Jurkat, Clone E6-1 (cell line): ENCODE results near the gene EMC7.

Experiments
- DNase-seq: peaks from one replicate; pipeline ENCODE4 v3.0.0-alpha.2; 2011; ENCODE audit warnings: low read depth, low spot score
- H3K4me3 ChIP-seq: 2 replicates; pipeline ENCODE4 v1.5.1; 2011; ENCODE audit warnings: mild to moderate bottlenecking, low read length, control low read depth, moderate library complexity

The EMC7 gene

GRCh38 chr15:34046471-34047145 lies 55.1 kb downstream of the EMC7 start:
- no peak for DNase-seq
- no peak overlapping the region for H3K4me3 ChIP-seq

GRCh38 chr15:34043813-34044212 lies 57.8 kb downstream of the EMC7 start:
- H3K4me3 ChIP-seq: no peak overlapping the region
- DNase-seq: no peak

GRCh38 chr15:34043391-34043790 lies 58.3 kb downstream of the EMC7 start:
- H3K4me3 ChIP-seq: no peak overlapping the region
- no peak for DNase-seq

GRCh38 chr15:34039790-34040113 lies 61.9 kb downstream of the EMC7 start:
- H3K4me3 ChIP-seq: peak overlapping the region; percentile 82
- DNase-seq: no peak

- no peak for DNase-seq
- peak within 1 kb of the TSS; percentile 82 for H3K4me3 ChIP-seq
Observed at GRCh38 chr15:34038871-34039789, 62.5 kb downstream of the EMC7 start, which contains the start of gene AVEN. Gene AVEN, minus strand, starts transcription at chr15:34039204. Its CDS starts 158 bp downstream, at chr15:34039046.

GRCh38 chr15:34038023-34038870 lies 63.4 kb downstream of the EMC7 start:
- DNase-seq: peak; percentile 57
- H3K4me3 ChIP-seq: peak overlapping the region; percentile 82
